WTC11 (cell line): ENCODE measurements around the gene FRMD5. TPM values are rescaled to one million over a fixed set of nuclear protein-coding genes. Genes with fewer than 3 reads are reported as not detected.

ENCODE experiments used
- ATAC-seq: fragments of 200-7000 bp; cut with Tn5 transposase; 2 replicates; pipeline ENCODE4 v1.10.0; 2021; ENCODE audit warnings: mild to moderate bottlenecking, moderate library complexity
- CTCF ChIA-PET: fragments of 300-600 bp; sonication (Branson Sonifier 250); formaldehyde crosslinking; loops from one replicate; lab custom pipeline; 2021; ENCODE audit warnings: antibody characterized with exemption; lab: Charles Lee
- POLR2A ChIA-PET: fragments of 350-600 bp; sonication (Branson Sonifier 250); formaldehyde crosslinking; loops from one replicate; lab custom pipeline; 2021; ENCODE audit warnings: antibody characterized with exemption; lab: Charles Lee
- DNase-seq: peaks from one replicate; pipeline ENCODE4 v3.0.0; 2021; ENCODE audit warnings: low spot score
- H3K27ac Mint-ChIP-seq: 2 replicates; pipeline ENCODE4 v1.8.0; 2021; ENCODE audit warnings: mixed read lengths
- H3K27me3 Mint-ChIP-seq: 2 replicates; pipeline ENCODE4 v1.8.0; 2021; ENCODE audit warnings: low read depth, mild to moderate bottlenecking, moderate library complexity, mixed read lengths
- H3K36me3 Mint-ChIP-seq: 2 replicates; pipeline ENCODE4 v1.8.0; 2021; ENCODE audit warnings: mixed read lengths
- H3K4me1 Mint-ChIP-seq: 2 replicates; pipeline ENCODE4 v1.8.0; 2022; ENCODE audit warnings: mixed read lengths
- H3K4me3 Mint-ChIP-seq: 2 replicates; pipeline ENCODE4 v1.8.0; 2021; ENCODE audit warnings: mild to moderate bottlenecking, moderate library complexity, mixed read lengths
- H3K9me3 Mint-ChIP-seq: 2 replicates; pipeline ENCODE4 v1.8.0; 2021; ENCODE audit warnings: mixed read lengths
- AR ChIP-seq: fragments of 250-450 bp; sonication (Bioruptor Pico); IDR thresholded peaks from 2 replicates; pipeline ENCODE4 v1.9.0; 2021; ENCODE audit warnings: mild to moderate bottlenecking
- ESRRA ChIP-seq: sonication (generic); formaldehyde crosslinking; IDR thresholded peaks from 2 replicates; pipeline ENCODE4 v1.8.1; 2022; ENCODE audit warnings: mild to moderate bottlenecking, missing genetic modification reagents, borderline replicate concordance
- HMGXB4 ChIP-seq: sonication (generic); formaldehyde crosslinking; IDR thresholded peaks from 2 replicates; pipeline ENCODE4 v1.8.1; 2023; ENCODE audit warnings: mild to moderate bottlenecking, moderate library complexity, missing genetic modification reagents
- JAZF1 ChIP-seq: fragments of 250-450 bp; sonication (Bioruptor Pico); IDR thresholded peaks from 2 replicates; pipeline ENCODE4 v1.9.0; 2021; ENCODE audit warnings: moderate library complexity, mild to moderate bottlenecking, inconsistent platforms
- KAT7 ChIP-seq: sonication (generic); formaldehyde crosslinking; IDR thresholded peaks from 2 replicates; pipeline ENCODE4 v1.8.1; 2023; ENCODE audit warnings: missing genetic modification reagents, mild to moderate bottlenecking, borderline replicate concordance
- SP1 ChIP-seq: sonication (generic); formaldehyde crosslinking; conservative IDR thresholded peaks from 2 replicates; pipeline ENCODE4 v1.8.1; 2022; ENCODE audit warnings: missing genetic modification reagents
- TEAD4 ChIP-seq: sonication (generic); formaldehyde crosslinking; IDR thresholded peaks from 2 replicates; pipeline ENCODE4 v1.8.0; 2022; ENCODE audit warnings: mild to moderate bottlenecking, missing genetic modification reagents
- ZNF232 ChIP-seq: sonication (generic); formaldehyde crosslinking; IDR thresholded peaks from 2 replicates; pipeline ENCODE4 v1.8.0; 2022; ENCODE audit warnings: mild to moderate bottlenecking, missing genetic modification reagents
- ZNF396 ChIP-seq: fragments of 250-450 bp; sonication (Bioruptor Pico); IDR thresholded peaks from 2 replicates; pipeline ENCODE4 v1.8.0; 2021; ENCODE audit warnings: mild to moderate bottlenecking, moderate library complexity, borderline replicate concordance
- ZNF416 ChIP-seq: fragments of 250-450 bp; sonication (Bioruptor Pico); IDR thresholded peaks from 2 replicates; pipeline ENCODE4 v1.9.0; 2021; ENCODE audit warnings: mild to moderate bottlenecking, inconsistent platforms
- total RNA-seq: library from RNA; stranded (reverse); gene quantifications from 3 replicates; pipeline ENCODE4 v1.2.3, GENCODE V29; 2021
- TF ChIP-seq, protein P1 (sequence below): sonication (generic); formaldehyde crosslinking; IDR thresholded peaks from 2 replicates; pipeline ENCODE4 v1.8.1; 2023; ENCODE audit warnings: mild to moderate bottlenecking, missing genetic modification reagents
- TF ChIP-seq, protein P2 (sequence below): sonication (generic); formaldehyde crosslinking; IDR thresholded peaks from 2 replicates; pipeline ENCODE4 v1.8.0; 2022; ENCODE audit warnings: mild to moderate bottlenecking, missing genetic modification reagents
- TF ChIP-seq, protein P3 (sequence below): sonication (generic); formaldehyde crosslinking; IDR thresholded peaks from 2 replicates; pipeline ENCODE4 v1.8.1; 2023; ENCODE audit warnings: mild to moderate bottlenecking, missing genetic modification reagents, borderline replicate concordance
- TF ChIP-seq, protein P4 (sequence below): sonication (generic); formaldehyde crosslinking; conservative IDR thresholded peaks from 2 replicates; pipeline ENCODE4 v1.8.1; 2022; ENCODE audit warnings: mild to moderate bottlenecking, missing genetic modification reagents

The FRMD5 gene
- total RNA-seq, 1 experiment from 2014 or later, result 14.1 TPM

DNA sequence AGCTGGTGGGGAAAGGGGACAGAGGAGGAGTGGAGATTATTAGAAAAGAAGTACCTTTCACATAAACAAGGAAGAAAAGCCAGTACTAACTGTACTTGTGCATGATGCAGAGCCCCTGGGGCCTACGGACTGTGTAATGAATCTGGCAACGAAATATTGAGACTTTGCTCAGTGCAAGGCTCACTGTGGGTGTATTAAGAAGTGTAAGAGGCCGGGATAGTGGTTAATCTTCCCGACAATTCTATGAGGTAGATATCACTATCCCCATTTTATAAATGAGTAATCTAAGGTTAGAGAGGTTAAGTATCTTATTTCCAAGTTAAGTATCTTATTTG is 278.8 kb downstream of the FRMD5 start (continued):
- no peak for TF ChIP-seq ESRRA (CRISPR knock-in tag)
- TF ChIP-seq, protein P1, sequence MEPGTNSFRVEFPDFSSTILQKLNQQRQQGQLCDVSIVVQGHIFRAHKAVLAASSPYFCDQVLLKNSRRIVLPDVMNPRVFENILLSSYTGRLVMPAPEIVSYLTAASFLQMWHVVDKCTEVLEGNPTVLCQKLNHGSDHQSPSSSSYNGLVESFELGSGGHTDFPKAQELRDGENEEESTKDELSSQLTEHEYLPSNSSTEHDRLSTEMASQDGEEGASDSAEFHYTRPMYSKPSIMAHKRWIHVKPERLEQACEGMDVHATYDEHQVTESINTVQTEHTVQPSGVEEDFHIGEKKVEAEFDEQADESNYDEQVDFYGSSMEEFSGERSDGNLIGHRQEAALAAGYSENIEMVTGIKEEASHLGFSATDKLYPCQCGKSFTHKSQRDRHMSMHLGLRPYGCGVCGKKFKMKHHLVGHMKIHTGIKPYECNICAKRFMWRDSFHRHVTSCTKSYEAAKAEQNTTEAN (CRISPR knock-in tag), result no peak
- TF ChIP-seq JAZF1 (CRISPR knock-in tag), result no peak
- TF ChIP-seq, protein P2, sequence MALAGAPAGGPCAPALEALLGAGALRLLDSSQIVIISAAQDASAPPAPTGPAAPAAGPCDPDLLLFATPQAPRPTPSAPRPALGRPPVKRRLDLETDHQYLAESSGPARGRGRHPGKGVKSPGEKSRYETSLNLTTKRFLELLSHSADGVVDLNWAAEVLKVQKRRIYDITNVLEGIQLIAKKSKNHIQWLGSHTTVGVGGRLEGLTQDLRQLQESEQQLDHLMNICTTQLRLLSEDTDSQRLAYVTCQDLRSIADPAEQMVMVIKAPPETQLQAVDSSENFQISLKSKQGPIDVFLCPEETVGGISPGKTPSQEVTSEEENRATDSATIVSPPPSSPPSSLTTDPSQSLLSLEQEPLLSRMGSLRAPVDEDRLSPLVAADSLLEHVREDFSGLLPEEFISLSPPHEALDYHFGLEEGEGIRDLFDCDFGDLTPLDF (CRISPR knock-in tag), result no peak
- TF ChIP-seq AR (CRISPR knock-in tag), result no peak
- TF ChIP-seq TEAD4, result no peak
- TF ChIP-seq, protein P3, sequence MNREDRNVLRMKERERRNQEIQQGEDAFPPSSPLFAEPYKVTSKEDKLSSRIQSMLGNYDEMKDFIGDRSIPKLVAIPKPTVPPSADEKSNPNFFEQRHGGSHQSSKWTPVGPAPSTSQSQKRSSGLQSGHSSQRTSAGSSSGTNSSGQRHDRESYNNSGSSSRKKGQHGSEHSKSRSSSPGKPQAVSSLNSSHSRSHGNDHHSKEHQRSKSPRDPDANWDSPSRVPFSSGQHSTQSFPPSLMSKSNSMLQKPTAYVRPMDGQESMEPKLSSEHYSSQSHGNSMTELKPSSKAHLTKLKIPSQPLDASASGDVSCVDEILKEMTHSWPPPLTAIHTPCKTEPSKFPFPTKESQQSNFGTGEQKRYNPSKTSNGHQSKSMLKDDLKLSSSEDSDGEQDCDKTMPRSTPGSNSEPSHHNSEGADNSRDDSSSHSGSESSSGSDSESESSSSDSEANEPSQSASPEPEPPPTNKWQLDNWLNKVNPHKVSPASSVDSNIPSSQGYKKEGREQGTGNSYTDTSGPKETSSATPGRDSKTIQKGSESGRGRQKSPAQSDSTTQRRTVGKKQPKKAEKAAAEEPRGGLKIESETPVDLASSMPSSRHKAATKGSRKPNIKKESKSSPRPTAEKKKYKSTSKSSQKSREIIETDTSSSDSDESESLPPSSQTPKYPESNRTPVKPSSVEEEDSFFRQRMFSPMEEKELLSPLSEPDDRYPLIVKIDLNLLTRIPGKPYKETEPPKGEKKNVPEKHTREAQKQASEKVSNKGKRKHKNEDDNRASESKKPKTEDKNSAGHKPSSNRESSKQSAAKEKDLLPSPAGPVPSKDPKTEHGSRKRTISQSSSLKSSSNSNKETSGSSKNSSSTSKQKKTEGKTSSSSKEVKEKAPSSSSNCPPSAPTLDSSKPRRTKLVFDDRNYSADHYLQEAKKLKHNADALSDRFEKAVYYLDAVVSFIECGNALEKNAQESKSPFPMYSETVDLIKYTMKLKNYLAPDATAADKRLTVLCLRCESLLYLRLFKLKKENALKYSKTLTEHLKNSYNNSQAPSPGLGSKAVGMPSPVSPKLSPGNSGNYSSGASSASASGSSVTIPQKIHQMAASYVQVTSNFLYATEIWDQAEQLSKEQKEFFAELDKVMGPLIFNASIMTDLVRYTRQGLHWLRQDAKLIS (CRISPR knock-in tag), result no peak
- TF ChIP-seq ZNF396, result no peak

DNA sequence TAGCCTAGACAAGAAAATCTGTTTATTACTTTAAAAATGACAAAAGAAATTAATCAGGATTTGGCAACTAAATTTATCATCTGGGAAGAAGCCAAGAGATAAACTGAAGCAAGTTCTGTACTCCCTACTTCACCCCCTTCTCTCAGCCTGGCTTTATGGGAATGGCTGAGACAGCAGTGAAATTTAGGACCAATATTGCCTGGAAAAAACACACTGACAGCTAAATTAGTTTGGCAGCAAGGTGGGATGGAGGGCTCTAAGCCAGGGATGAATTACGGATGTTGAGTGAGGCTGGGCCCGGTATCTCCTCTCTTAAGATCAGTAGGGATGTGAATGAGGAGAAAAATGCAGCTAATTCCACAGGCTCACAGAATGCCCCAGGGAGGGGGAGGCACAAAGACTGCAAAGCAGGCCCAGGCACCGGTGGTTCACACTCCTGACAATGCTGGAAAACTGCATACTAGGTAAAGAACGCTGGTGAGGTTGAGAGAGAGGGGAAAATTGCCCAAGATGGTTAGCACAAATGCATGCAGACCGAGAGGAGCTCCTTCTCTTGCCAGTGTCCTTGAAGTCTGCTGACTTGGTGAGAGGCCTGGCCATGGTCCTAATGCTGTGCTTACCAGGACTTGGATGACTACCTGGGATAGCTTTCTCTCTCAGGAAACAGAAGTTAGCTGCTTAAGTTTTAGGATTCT is 279.3 kb downstream of the FRMD5 start:
- ATAC-seq, result no peak

More for the DNA sequence above, 279.3 kb downstream of the FRMD5 start:
- ChIA-PET POLR2A (no interaction called here), CTCF (interaction anchor here (1.0 to 2.7 kb wide), 3 partner anchors 12 to 23 kb away, joined by 3 to 7 read pairs (median 4); no protein-coding TSS in a partner anchor)
- H3K27me3 Mint-ChIP-seq, result no peaks in the 10 kb centered on the region; the same call in 1 of the 2 replicates
- H3K4me1 Mint-ChIP-seq, result peaks cover 26% of the 10 kb centered on the region
- no peak for DNase-seq
- no peaks in the 10 kb centered on the region for H3K9me3 Mint-ChIP-seq
- H3K36me3 Mint-ChIP-seq, result peaks cover 19% of the 10 kb centered on the region
- no peak overlapping the region for H3K4me3 Mint-ChIP-seq
- TF ChIP-seq, protein P4, sequence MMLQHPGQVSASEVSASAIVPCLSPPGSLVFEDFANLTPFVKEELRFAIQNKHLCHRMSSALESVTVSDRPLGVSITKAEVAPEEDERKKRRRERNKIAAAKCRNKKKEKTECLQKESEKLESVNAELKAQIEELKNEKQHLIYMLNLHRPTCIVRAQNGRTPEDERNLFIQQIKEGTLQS (CRISPR knock-in tag), result no peak
- TF ChIP-seq SP1 (CRISPR knock-in tag) (no peak), KAT7 (no peak), ZNF416 (CRISPR knock-in tag) (no peak), ZNF232 (CRISPR knock-in tag) (no peak), HMGXB4 (CRISPR knock-in tag) (no peak)
- TF ChIP-seq, protein P1 (CRISPR knock-in tag), result no peak
- H3K27ac Mint-ChIP-seq, result no peak overlapping the region; the same call in 1 of the 2 replicates
